ENCODE results near the gene MDH1. TPM values are rescaled to one million over a fixed set of nuclear protein-coding genes. Genes with fewer than 3 reads are reported as not detected.

The MDH1 gene
- total RNA-seq: 103 TPM
- long read RNA-seq, transcript MDH1-201 (9 exons, 1,650 nt): major isoform, 120 of 128 reads
- long read RNA-seq, partial matches to known transcripts: 3 of 128 reads
- long read RNA-seq, other reads (novel, unspliced or antisense): 3 of 128 reads

- peak within 1 kb of the TSS; percentile 84 for H3K4me3 ChIP-seq
- peaks cover 15% of the 10 kb centered on the region for H3K36me3 ChIP-seq
- TF ChIP-seq CTCF (IDR thresholded peaks at IDR 0.05): no peak
- peak; percentile 96 for ATAC-seq
- H3K9me3 ChIP-seq: no peaks in the 10 kb centered on the region
- H3K27me3 ChIP-seq: no peaks in the 10 kb centered on the region
- intact Hi-C loops (cut with DNase I): no loop called here
- H3K4me1 ChIP-seq: peaks cover 22% of the 10 kb centered on the region
- DNase-seq: peak; percentile 95
- H3K27ac ChIP-seq: peak within 1 kb of the TSS; percentile 83
Measured at GRCh38 chr2:63588385-63589147, at the start of gene MDH1, which contains the start of gene WDPCP. Gene MDH1 (plus strand): TSS chr2:63588963. CDS start chr2:63589044, 81 bp downstream. Gene WDPCP (minus strand): TSS chr2:63588477. CDS start chr2:63588271, 206 bp downstream.

- H3K36me3 ChIP-seq: no peaks in the 10 kb centered on the region
- H3K27me3 ChIP-seq: no peaks in the 10 kb centered on the region
- no peak for TF ChIP-seq CTCF (IDR thresholded peaks at IDR 0.05)
- no peak overlapping the region for H3K27ac ChIP-seq
- H3K4me3 ChIP-seq: no peak overlapping the region
- no peaks in the 10 kb centered on the region for H3K4me1 ChIP-seq
- H3K9me3 ChIP-seq: no peaks in the 10 kb centered on the region
- DNase-seq (no peak), ATAC-seq (no peak)
- intact Hi-C loops (cut with DNase I): no loop called here
Measured at GRCh38 chr2:63539416-63540162, 49.2 kb upstream of the MDH1 start.

GRCh38 chr2:63544017-63544627 is 44.6 kb upstream of the MDH1 start:
- H3K4me3 ChIP-seq: no peak overlapping the region
- intact Hi-C loops (cut with DNase I): no loop called here
- no peak for ATAC-seq
- peak; percentile 38 for TF ChIP-seq CTCF (IDR thresholded peaks at IDR 0.05)
- H3K9me3 ChIP-seq: no peaks in the 10 kb centered on the region
- no peaks in the 10 kb centered on the region for H3K4me1 ChIP-seq
- DNase-seq: no peak
- H3K27ac ChIP-seq: no peak overlapping the region
- no peaks in the 10 kb centered on the region for H3K36me3 ChIP-seq
- H3K27me3 ChIP-seq: no peaks in the 10 kb centered on the region

GRCh38 chr2:63545023-63545422 is 43.7 kb upstream of the MDH1 start:
- H3K27me3 ChIP-seq: no peaks in the 10 kb centered on the region

More at GRCh38 chr2:63545023-63545422, 43.7 kb upstream of the MDH1 start:
- ATAC-seq: no peak
- no peak for TF ChIP-seq CTCF (IDR thresholded peaks at IDR 0.05)
- Histone ChIP-seq H3K4me1 (no peaks in the 10 kb centered on the region), H3K4me3 (no peak overlapping the region), H3K9me3 (no peaks in the 10 kb centered on the region), H3K27ac (no peak overlapping the region), H3K36me3 (no peaks in the 10 kb centered on the region)
- DNase-seq: no peak
- intact Hi-C loops (cut with DNase I): no loop called here

Data from upper lobe of right lung (tissue), 1 donor.